Stimulated activated CD4-positive, alpha-beta T cell treated with anti-CD3 and anti-CD28 coated beads, Interleukin-2, amount 100 ng/mL, for 4 hours (primary cell): ENCODE results near the gene PZP.

Experiments used
- DNase-seq: peaks from one replicate; pipeline ENCODE4 v3.0.0-alpha.2; 2020; ENCODE audit warnings: low read depth

PZP gene

GRCh38 chr12:9123781-9124382 lies 84.3 kb downstream of the PZP start:
- no peak for DNase-seq

- no peak for DNase-seq
Observed at GRCh38 chr12:9122091-9122609, 86.0 kb downstream of the PZP start.

GRCh38 chr12:9120487-9121184 lies 87.6 kb downstream of the PZP start:
- no peak for DNase-seq

GRCh38 chr12:9118158-9118557 lies 90.0 kb downstream of the PZP start:
- no peak for DNase-seq

- no peak for DNase-seq
Observed at GRCh38 chr12:9115731-9116559, 92.2 kb downstream of the PZP start, which contains the start of gene A2M. Gene A2M (minus strand): TSS chr12:9115919. CDS start chr12:9115849, 70 bp downstream.

GRCh38 chr12:9114946-9115345 lies 93.2 kb downstream of the PZP start:
- DNase-seq, result no peak

GRCh38 chr12:9113987-9114309 lies 94.2 kb downstream of the PZP start:
- DNase-seq, result no peak

- no peak for DNase-seq
Observed at GRCh38 chr12:9113296-9113986, 94.8 kb downstream of the PZP start.

- no peak for DNase-seq
Observed at GRCh38 chr12:9112076-9112853, 95.9 kb downstream of the PZP start.

GRCh38 chr12:9111525-9111924 lies 96.7 kb downstream of the PZP start:
- no peak for DNase-seq

- DNase-seq, result no peak
Observed at GRCh38 chr12:9109737-9110491, 98.3 kb downstream of the PZP start.

- no peak for DNase-seq
Observed at GRCh38 chr12:9109213-9109522, 99.0 kb downstream of the PZP start.

GRCh38 chr12:9108504-9109212 lies 99.5 kb downstream of the PZP start:
- DNase-seq, result no peak

GRCh38 chr12:9107542-9107873 lies 100.7 kb downstream of the PZP start:
- no peak for DNase-seq

GRCh38 chr12:9106610-9107541 lies 101.3 kb downstream of the PZP start:
- no peak for DNase-seq

- no peak for DNase-seq
Observed at GRCh38 chr12:9106067-9106466, 102.1 kb downstream of the PZP start.

GRCh38 chr12:9104767-9105423 lies 103.3 kb downstream of the PZP start:
- DNase-seq, result no peak

GRCh38 chr12:9104087-9104486 lies 104.1 kb downstream of the PZP start:
- no peak for DNase-seq
